HG03457 (cell line): ENCODE measurements around the gene SLC2A10.
"Not testable (repeated sequence)": the region's sequence is repeated elsewhere in the genome, so short reads cannot be mapped to it uniquely, and the experiment has no call there.

Experiments
- ATAC-seq: cut with Tn5 transposase; IDR thresholded peaks from one replicate; pipeline ENCODE4 v1.9.1; 2021; ENCODE audit warnings: moderate number of reproducible peaks; ENCODE audit not compliant: unreplicated experiment

The SLC2A10 gene

DNA sequence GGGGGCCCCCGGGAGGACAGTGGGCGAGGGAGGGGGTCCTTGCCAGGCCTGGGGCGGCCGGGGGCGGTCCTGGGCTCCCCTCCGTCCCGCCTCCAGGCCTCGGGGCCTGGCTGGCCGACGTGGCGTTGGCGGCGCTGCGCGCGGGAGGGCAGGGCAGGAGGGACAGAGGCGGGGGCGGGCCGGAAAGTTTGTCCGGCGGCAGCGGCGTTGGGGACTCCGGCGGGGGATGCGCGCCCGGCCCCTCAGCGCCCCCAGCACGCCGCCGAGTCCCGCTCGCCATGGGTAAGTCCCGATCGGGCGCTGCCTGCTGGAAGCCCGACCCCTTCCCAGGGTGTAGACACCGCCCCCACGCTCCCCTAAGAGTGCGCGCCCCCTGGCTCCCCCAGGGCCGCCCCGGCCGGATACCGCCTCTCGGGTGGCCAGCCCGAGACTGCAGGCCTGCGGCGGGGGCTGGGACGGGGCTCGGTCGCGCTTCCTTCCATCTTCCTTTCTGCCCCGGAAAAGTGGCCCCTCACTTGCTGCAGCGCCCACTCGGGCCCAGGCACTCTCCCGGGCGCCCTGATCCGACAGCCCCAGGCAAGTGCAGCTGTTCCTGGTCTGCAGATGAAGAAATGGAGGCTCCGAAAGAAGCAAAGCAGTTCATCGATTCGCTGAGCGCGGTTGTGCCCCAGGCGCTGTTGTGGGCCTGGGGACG lies at the start of gene SLC2A10:
Gene SLC2A10, plus strand, starts transcription at position 191 of the 694 bp plus-strand sequence. Its CDS starts 88 bp downstream, at position 279.
- ATAC-seq: no peak

GRCh38 chr20:46660487-46660886 lies 49.0 kb upstream of the SLC2A10 start:
- no peak for ATAC-seq

DNA sequence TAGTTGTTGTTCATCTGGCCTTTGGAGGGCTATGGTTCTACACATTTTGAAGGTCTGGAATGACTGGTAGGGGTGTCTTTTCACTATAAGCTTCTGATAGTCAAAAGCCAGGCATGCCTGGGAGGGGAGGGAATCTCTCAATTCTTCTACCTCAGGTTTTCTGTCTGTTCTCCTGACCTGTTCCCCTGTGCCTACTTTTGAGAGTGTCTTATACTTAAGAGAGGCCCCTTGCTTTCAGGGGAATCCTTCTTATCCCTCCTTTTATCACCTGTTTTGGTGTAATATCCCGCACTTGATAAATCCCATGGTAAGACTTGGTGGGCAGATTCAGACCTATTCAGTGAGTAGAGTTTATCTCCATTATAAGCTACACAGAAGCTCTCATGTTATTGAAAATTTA lies 47.8 kb upstream of the SLC2A10 start:
- no peak for ATAC-seq

DNA sequence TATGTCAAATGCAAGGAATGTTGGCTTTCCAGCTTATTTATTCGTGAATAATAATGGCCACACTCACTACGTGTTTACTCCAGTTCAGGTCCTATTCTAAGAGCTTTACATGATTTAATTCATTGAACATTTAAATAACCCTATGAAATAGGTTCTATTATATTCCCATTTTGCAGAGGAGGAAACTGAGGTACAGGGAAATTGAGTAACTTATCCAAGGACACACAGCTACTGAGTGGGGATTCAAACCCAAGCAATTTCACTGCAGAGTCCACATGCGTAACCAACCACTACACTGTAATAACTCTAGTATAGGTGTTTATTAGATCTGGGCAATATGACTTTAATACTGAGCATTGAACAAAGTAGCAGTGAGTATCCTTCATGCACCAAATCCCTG lies 45.9 kb upstream of the SLC2A10 start:
- no peak for ATAC-seq

DNA sequence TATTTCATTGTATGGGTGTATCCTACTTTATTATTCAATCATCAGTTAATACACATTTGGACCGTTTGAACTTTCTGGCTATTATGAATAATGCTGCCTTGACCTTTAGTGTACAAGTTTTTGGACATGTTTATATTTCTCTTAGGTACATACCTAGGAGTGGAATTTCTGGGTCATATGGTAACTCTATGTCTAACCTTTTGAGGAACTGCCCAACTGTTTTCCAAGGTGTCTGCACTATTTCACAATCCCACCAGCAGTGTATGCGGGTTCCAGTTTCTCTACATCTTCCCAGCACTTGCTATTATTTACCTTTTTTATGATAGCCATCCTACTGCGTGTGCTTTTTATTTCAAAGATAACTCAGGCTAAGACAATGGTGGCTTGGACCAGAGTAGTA lies 43.8 kb upstream of the SLC2A10 start:
- no peak for ATAC-seq

- ATAC-seq: no peak
These were observed 43.1 kb upstream of the SLC2A10 start for GRCh38 chr20:46666306-46666705.

DNA sequence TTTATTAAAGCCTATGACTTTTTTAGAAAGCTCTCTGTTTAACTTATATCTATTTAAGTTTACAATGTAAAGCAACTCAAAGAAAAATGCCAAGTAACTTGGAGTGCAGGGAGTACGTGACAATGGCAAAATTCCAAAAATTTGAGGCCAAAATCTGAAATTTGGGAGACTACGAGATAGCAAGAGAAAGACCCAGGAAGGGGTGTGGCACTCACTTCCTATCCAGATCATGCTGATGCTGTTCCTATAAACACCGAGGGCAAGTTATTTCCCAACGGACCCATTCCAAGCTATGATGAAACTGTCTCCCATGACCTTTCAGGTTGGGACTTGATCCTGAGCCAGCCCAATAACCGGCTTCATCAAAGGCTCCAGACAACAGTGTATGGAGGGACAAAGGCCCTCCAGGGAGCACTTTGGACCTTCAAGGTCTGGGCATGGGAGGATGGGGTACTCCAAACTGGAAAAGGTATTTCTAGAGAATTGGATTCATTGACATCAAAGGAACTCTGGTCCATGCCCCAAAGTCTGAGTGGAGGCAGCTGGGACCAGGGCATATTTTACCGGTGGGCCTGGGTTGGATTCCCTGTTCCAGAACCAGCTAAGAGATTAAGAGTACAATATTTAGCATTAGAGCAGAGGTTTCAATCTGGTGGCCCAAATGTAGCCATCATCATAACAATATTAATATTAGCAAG lies 42.5 kb upstream of the SLC2A10 start:
- ATAC-seq: no peak

GRCh38 chr20:46670228-46670584 lies 39.2 kb upstream of the SLC2A10 start:
- ATAC-seq: no peak

DNA sequence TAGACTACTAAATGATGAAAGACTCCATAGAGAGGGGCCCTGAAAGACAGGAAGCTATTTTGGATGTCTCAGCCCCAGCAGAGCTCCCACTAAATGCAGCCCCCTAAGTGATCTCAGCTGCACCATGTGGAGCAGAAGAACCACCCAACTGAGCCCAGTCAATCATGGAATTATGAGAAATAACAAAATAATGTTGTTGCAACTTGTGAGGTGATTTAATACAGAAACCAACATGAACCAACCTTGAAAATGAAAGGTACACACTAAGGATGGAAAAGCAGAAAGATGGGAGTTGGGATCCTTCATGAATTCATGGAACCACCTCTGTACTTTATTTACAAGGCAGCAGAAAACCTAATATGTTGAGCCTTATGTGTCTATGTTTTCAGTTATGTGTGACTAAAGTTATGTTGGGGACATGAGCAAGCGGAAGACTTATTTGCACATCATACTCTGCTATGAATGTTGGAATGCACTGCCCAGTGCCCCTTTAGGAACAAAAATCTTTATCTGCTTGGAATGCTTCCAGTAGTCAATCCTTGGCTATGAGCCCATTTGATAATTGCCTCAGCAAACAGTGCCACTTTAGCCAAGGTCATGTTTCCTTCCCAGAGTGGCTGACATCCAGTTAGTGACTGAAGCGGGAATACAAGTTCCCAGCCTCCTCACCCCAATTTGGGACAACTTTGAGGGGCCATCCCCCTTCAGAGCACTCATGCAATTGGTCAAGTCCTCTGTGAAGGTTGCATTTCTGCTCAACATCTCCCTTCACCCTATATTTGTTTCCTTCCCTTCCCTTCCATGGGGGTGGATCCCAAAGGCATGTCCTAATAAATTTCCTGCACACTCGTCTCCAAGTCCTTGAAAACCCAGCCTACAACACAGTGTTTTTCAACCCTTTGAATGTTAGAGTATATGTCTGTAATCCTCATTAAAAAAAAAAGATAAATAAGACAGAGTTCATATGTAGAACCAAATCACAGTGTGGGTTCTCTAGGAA lies 38.6 kb upstream of the SLC2A10 start:
- ATAC-seq: no peak

DNA sequence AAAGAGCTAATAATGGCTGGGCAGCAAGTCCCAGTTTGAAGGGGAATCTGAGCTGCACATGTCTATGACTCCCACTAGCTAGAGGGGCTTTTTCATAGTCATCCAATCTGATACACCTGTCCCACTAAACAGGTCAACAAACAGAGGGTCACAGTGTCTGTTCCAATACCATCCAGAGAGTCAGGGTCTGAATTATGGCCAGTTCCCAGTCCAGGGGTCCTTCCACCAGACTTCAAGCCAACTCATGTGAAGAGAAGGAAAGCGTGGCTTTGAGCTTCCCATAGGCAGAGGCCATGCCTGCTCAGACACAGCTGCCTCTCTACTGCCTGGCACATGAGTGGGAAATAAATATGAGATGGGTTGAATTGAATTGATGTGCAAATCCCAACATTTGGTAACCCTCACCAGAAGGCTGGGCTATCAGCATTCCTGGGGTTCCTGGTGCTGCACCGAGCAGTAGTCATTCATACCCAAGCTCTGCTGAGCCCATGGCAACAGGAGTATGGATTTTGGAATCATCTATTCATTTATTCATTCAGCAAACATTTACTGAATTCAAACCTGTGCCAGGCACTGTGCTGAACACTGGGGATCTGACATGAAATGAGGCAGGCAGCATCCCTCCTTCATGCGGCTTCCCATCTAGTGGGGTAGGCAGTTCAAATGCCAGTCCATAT lies 37.4 kb upstream of the SLC2A10 start:
- ATAC-seq: no peak

DNA sequence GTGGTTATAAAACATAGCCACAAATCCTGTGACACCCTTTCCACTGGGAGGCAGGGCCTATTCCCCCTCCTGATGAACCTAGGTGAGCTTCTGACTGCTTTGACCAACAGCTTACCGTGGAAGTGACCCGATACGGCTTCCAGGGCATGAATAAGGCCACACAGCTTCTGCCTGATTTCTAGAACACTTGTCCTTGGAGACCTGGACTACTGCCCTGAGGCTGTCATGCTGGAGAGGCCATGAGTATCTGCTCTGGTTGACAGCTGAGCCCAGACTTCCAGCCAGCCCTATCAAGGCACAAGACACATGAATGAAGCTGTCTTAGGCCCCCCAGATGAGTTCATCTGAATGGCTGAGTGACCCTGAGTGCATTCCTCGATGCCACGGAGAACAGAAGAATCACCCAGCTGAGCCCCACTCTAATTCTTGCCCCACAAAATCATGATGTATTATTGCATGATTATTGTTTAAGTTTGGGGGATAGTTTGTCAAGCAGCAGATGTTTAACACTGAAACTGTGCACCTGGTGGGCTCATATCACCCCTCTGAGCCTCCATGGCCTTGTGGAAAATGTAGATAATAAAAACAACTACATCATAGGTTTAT lies 36.8 kb upstream of the SLC2A10 start:
- ATAC-seq: no peak

DNA sequence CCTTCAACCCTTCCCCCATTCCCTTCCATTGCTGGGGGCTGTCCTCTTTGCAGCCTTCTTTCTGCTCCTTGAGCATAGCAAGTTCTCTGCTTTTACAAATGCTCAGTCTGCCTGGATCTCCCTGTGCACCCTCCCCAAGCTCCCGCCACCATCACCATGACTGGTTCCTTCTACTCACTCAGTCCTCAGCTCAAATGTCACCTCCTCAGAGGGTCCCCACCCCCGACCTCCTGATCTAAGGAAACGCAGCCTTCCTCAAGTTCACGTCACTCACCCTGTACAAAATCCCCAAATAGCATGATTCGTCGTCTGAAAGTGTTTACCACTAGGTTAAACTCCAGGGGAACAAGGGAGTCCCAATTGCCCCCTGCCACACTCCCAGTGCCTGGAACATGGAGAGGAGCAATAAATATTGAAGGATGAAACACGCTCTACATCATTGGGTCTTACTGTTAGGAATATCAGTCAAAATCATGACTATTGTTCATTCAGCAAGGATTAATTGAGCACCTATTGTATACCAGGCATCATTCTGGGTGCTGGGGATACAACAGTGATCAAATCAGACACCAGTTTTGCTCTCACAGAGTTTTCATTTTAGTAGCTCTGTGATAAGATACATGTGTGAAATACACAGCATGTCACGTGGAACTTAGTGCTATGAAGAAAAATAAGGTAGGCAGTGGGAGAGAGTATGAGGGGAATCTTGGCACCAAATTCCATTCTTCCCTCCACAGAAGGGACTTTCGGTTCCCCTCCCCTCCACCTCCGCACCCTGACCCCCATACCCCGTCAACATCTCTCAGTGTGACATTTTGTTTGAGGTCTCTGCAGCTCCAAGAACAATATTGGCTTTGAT lies 35.8 kb upstream of the SLC2A10 start:
- ATAC-seq: no peak

GRCh38 chr20:46674253-46675083 lies 35.0 kb upstream of the SLC2A10 start:
- ATAC-seq: no peak

DNA sequence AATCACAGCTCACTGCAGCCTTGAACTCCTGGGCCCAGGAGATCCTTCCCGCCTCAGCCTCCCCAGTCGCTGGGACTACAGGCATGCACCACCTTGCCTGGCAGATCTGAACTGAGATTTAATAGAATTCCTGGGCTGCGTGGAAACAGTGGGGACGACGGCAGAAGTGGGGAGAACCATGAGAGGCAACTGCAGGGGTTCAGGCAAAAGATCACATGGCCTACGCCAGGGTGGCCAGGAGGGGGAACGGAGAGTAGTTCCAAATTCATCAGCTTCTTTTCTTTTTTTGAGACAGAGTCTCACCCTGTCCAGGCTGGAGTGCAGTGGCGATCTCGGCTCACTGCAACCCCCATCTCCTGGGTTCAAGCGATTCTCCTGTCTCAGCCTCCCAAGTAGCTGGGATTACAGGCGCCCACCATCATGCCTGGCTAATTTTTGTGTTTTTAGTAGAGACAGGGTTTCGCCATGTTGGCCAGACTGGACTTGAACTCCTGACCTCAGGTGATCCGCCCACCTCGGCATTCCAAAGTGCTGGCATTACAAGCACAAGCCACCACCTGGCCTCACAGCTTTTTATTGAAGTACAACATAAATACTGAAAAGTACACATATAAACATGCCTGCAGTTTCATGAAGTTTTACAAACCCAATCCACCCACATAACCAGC lies 32.7 kb upstream of the SLC2A10 start:
- not testable (repeated sequence) for ATAC-seq

- no peak for ATAC-seq
These were observed 31.8 kb upstream of the SLC2A10 start for GRCh38 chr20:46677608-46678007.

GRCh38 chr20:46678516-46678915 lies 30.9 kb upstream of the SLC2A10 start:
- no peak for ATAC-seq

- no peak for ATAC-seq
These were observed 28.8 kb upstream of the SLC2A10 start for GRCh38 chr20:46680684-46681031.
